Measurements from ENCODE around the gene MILR1.
"Not testable (repeated sequence)": the region's sequence is repeated elsewhere in the genome, so short reads cannot be mapped to it uniquely, and the experiment has no call there.

The MILR1 gene

DNA sequence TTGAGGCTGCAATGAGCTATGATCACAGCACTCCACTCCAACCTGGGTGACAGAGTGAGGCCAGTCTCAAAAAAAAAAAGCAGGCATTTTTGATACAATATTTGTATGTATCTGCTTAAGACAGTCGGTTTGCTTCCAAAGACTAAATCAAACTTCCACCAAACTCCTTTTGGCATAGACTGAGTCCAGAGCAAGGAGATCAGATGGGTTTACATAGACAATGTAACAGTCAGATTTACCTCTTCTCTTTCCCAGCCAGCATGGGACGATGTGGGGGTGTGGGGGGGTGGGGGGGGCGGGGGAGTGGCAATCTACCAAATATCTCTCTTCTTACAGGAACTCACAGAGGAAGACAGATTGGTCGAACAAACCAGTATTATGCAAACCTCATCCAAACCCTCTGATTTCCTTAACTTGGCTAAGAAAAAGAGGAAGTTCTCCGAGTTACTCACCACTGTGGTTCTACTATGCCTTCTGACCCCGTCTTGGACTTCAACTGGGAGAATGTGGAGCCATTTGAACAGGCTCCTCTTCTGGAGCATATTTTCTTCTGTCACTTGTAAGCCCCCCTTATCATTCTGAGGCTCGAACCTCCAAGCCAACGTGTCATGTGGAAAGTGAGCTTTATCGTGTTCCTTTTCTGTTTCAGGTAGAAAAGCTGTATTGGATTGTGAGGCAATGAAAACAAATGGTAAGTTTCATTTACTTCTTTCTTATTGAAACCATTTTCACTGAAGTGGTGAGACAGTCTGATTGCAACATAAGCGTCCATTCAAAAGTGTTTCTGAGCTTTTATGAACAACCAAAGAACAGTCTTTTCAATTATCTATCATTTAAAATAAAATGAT is at the start of gene MILR1:
Gene MILR1, plus strand, starts transcription at position 451 of the 848 bp plus-strand sequence. Its CDS starts 54 bp downstream, at position 505.
- peak; percentile 86 for DNase-seq (ENCODE audit: low read depth)

- no peak for DNase-seq (ENCODE audit: low read depth)
Measured at GRCh38 chr17:64399767-64400156, 49.2 kb upstream of the MILR1 start.

GRCh38 chr17:64400642-64401041 is 48.3 kb upstream of the MILR1 start:
- no peak for DNase-seq (ENCODE audit: low read depth)

DNA sequence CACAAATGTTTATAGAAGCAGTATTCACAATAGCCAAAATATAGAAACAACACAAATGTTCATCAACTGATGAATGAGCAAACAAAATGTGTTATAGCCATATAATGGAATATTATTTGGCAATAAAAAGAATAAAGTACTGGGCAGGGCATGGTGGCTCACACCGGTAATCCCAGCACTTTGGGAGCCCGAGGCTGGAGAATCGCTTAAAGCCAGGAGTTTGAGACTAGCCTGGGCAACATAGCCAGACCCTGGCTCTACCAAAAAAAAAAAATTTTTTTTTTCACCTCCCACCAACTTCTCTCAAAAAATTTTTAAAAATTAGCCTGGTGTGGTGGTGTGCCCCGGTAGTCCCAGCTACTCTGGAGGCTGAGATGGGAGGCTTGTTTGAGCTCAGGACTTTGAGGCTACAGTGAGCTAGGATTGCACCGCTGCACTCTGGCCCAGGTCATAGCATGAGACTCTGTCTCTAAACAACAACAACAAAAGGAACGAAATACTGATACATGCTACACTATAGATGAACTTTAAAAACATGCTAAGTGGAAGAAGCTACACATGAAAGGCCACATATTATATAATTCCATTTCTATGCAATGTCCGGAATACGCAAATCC is 47.6 kb upstream of the MILR1 start:
- DNase-seq (ENCODE audit: low read depth) = no peak

DNA sequence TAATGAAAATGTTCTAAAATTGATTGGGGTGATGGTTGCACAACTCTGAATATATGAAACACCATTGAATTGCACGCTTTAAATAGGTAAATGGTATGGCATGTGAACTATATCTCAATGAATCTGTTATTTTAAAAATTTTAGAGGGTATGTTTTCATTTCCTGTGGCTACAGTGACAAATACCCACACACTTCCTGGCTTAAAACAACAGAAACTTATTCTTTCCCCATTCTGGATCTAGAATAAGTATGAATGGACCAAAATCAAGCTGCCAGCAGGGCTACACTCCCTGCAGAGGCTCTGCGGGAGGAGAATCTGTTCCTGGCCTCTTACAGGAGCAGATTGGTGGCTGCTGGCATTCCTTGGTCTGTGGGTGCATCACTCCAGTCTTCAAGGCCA is 47.0 kb upstream of the MILR1 start:
- peak; percentile 46 for DNase-seq (ENCODE audit: low read depth)

DNA sequence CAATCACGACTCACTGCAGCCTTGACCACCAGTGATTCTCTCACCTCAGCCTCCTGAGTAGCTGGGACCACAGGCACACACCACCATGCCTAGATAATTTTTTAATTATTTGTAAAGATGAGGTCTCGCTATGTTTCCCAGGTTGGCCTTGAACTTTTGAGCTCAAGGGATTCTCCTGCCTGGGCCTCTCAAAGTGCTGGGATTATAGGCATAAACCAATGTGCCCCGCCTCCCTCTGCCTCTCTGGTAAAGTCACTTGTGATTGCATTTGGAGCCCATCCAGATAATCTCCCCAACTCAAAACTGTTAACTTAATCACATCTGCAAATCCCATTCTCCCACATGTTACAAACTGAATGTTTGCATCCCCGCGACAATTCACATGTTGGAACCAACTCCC is 46.4 kb upstream of the MILR1 start:
- no peak for DNase-seq (ENCODE audit: low read depth)

DNA sequence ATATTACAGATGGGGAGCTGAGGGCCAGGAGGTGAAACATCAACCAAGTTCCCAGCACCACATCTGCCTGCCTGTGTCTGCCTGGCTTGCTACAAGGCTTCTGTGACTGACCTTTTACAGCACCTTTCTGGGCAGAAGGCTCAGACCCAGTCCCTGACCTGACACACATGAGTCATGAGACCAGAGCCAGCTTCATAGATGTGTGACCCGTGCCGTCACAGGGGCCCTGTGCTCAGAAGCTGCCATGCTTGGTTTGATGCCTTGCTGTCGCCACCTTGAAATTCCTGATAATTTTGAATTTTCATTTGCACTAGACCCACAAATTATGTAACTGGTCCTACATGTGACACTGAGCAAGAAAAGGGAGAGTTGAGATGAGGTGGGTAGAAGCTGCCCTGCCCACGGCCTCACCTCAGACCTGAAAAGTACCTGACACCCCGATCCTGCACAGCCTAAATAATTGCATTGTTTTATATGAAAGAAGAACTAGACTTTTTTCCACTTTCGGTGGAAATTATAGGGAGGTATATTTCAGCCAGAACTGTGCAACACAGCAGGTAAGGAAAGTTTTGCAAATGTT is 44.9 kb upstream of the MILR1 start:
- DNase-seq (ENCODE audit: low read depth) = no peak

- DNase-seq (ENCODE audit: low read depth) = peak; percentile 43
Measured at GRCh38 chr17:64406321-64407200, 42.4 kb upstream of the MILR1 start.

DNA sequence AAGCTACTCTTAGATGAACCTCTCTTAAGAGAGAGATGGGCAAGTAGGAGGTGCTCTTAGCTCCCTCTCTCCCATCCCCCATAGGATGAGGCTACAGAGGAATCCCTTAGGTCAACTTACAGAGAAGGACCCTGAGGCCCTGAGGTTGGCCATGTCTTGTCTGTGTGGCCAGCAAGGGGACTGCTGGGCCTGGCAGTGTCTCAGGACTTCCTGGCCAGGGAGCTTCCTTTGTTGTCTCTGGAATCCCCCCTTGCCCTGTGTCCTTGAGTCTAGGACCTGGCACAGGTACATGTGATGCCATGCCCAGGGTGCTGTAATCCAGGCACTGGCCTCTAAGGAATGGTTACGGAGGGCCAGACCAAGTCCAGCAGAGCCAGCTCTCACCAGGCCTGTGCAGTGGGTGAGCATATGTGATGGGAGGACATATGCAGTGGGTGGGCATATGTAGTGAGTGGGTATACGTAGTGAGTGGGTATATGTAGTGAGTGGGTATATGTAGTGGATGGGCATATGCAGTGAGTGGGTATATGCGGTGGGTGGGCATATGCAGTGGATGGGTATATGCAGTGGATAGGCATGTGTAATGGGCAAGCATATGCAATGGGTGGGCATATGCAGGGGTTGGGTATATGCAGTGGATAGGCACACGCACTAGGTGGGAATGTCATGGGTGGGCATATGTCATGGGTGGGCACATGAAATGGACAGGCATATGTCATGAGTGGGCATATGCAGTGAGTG is 38.0 kb upstream of the MILR1 start:
- DNase-seq (ENCODE audit: low read depth) = no peak

DNA sequence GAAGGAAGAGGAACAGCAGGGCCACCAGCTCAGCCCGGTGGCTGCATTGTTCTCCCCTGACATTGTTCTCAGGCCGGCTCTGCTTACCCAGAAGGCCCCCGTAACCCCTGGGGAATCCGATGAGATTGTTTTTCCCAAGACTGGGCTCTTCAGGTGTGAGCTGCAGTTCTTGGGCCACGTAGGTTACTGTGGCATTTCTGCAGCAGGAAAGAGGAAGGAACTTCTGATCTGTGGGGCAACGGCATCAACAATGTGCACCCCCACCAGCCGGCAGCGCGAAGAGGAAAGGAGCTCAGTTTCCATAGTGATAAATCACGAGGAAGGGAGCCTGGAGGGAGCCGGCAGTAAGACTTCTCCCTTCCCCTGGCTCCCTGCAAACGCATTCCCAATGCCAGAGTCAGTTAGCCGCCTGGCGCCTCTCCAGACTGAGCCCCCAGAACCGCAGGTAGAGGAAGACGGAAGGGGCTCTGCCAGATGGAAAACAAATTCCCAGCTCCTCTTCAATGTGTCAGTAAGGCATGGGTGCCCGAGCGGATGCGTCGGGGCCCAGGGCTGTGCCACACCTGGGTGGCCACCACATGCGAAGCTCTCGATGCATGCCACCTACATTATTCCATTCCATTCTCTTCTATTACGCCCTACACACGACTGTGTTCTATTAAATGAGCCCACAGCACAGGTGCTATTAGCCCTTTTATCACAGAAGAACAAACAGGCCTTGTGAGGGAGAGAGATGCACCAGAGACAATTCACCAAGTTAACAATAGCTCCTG is 36.7 kb upstream of the MILR1 start:
- peak; percentile 27 for DNase-seq (ENCODE audit: low read depth)

DNA sequence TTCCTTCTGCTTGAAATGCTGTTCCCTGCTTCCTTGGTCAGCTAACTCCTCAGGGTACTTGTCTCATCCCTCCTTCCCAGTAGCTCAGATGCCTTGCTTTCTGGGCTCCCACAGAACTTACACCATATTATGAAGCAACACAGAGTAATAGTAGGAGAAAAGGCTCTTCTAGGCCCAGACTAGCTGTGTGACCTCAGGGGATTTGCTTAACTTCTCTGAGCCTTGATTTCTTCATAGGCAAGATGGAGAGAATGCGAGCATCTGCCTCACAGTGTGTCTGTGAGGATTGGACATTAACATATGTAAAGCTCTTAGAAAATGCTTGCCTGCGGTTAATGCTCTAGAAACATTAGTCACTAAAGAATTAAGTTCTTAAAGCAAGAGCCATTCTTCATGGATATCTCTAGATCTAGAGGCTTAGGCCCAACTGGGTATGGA is 36.0 kb upstream of the MILR1 start:
- peak; percentile 19 for DNase-seq (ENCODE audit: low read depth)

- no peak for DNase-seq (ENCODE audit: low read depth)
Measured at GRCh38 chr17:64413513-64413912, 35.4 kb upstream of the MILR1 start.

GRCh38 chr17:64418506-64419339 is 30.2 kb upstream of the MILR1 start:
- DNase-seq (ENCODE audit: low read depth) = peak; percentile 85

DNA sequence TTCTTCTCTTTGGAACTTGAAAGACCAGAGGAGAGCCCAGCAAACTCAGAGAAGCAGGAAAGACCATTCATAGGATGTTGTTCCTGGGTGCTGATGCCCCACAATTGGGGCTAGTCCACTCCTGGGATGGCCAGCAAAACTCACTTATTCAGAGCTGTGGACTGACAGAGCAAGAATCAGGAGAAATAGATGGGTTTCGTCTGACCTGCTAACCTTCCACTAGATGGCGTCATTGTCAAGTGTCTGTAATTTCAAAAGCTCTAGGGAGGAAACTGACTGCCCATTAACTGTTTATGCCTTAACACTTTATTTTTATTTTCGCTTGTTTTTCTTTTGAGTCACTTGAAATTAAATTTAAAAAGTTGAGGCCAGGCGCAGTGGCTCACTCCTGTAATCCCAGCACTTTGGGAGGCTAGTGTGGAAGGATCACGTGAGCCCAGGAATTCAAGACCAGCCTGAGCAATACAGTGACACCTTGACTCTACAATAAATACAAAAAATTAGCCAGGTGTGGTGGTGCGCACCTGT is 28.7 kb upstream of the MILR1 start:
- peak; percentile 88 for DNase-seq (ENCODE audit: low read depth)

DNA sequence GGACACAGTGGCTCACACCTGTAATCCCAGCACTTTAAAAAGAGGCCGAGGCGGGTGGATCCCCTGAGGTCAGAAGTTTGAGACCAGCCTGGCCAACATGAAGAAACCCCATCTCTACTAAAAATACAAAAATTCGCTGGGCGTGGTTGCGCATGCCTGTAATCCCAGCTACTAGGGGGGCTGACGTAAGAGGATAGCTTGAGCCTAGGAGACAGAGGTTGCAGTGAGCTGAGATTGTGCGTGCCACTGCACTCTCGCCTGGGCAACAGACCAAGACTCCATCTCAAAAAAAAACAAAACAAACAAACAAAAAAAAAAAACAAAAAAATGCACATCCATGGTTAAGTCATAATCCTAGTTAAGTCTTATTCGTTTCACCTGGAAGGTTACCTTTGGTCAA is 26.8 kb upstream of the MILR1 start:
- not testable (repeated sequence) for DNase-seq (ENCODE audit: low read depth)

- DNase-seq (ENCODE audit: low read depth) = peak; percentile 35
Measured at GRCh38 chr17:64423881-64424280, 25.0 kb upstream of the MILR1 start.

GRCh38 chr17:64424324-64424849 is 24.5 kb upstream of the MILR1 start:
- DNase-seq (ENCODE audit: low read depth) = no peak

DNA sequence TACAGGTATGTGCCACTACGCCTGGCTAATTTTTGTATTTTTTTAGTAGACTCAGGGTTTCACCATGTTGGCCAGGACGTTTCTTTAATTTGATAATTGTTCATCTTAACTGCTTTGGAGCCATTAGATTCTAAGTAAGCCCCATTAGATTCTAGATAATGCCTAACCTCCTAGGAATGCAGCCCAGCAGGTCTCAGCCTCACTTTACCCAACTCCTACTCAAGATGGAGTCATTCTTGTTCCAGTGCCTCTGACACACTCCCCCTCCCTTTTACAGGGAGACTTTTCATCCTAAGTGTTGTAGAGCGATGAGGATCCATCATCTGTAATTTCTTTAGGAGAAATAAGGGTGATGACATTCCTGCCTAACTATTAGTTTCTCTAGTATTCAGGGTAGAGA is 23.7 kb upstream of the MILR1 start:
- no peak for DNase-seq (ENCODE audit: low read depth)

GRCh38 chr17:64426596-64426995 is 22.3 kb upstream of the MILR1 start:
- no peak for DNase-seq (ENCODE audit: low read depth)

Measured in ELR (cell line).